H1 (cell line): Measurements from ENCODE around the gene SRRM4. TPM values are rescaled to one million over a fixed set of nuclear protein-coding genes. Genes with fewer than 3 reads are reported as not detected.

Source experiments
- CTCF ChIA-PET: fragments of 300-600 bp; sonication (Branson Sonifier 250); formaldehyde crosslinking; loops from one replicate; lab custom pipeline; 2021; ENCODE audit not compliant: partially characterized antibody; lab: Charles Lee
- POLR2A ChIA-PET: fragments of 300-600 bp; sonication (Branson Sonifier 250); formaldehyde crosslinking; loops from one replicate; lab custom pipeline; 2021; ENCODE audit warnings: inconsistent platforms; ENCODE audit not compliant: partially characterized antibody; lab: Charles Lee
- DNase-seq, 2 experiments: peaks; one replicate each; pipeline versions ENCODE4 v3.0.0 to v3.0.0-alpha.2; 2010 to 2022; ENCODE audit warnings: low spot score in 2 of 2, low read depth in 1 of 2, mixed read lengths in 1 of 2
- FAIRE-seq: peaks from 2 replicates; lab custom pipeline; 2011; peaks lifted over from hg19 to GRCh38; lab: Jason Lieb, UNC
- H2AFZ ChIP-seq: 2 replicates; pipeline ENCODE4 v1.8.1; 2012; ENCODE audit warnings: low read length, inconsistent platforms
- H2AK5ac ChIP-seq: 2 replicates; pipeline ENCODE4 v1.6.1; 2013; ENCODE audit warnings: low read depth, low read length
- H2BK120ac ChIP-seq: replicated peaks from 2 replicates; pipeline ENCODE3; 2013; ENCODE audit warnings: low read depth, low read length, inconsistent platforms
- H2BK12ac ChIP-seq: 2 replicates; pipeline ENCODE4 v1.6.1; 2013; ENCODE audit warnings: low read depth, low read length
- H2BK15ac ChIP-seq: 2 replicates; pipeline ENCODE4 v1.6.1; 2013; ENCODE audit warnings: low read length
- H2BK20ac ChIP-seq: 2 replicates; pipeline ENCODE4 v1.6.1; 2013; ENCODE audit warnings: low read length
- H2BK5ac ChIP-seq: 2 replicates; pipeline ENCODE4 v1.6.1; 2013; ENCODE audit warnings: low read depth, low read length
- H3K14ac ChIP-seq: 2 replicates; pipeline ENCODE4 v1.6.1; 2013; ENCODE audit warnings: inconsistent platforms; ENCODE audit not compliant: insufficient read length
- H3K18ac ChIP-seq: 2 replicates; pipeline ENCODE4 v1.6.1; 2013; ENCODE audit warnings: low read length; ENCODE audit errors: extremely low read depth
- H3K23ac ChIP-seq: 2 replicates; pipeline ENCODE4 v1.6.1; 2013; ENCODE audit warnings: inconsistent platforms; ENCODE audit not compliant: insufficient read length
- H3K23me2 ChIP-seq: 2 replicates; pipeline ENCODE4 v1.6.1; 2013; ENCODE audit warnings: low read depth, low read length
- H3K27ac ChIP-seq: 2 replicates; pipeline ENCODE4 v1.6.1; 2011; ENCODE audit warnings: low read depth, low read length, inconsistent platforms
- H3K27me3 ChIP-seq, 4 experiments: replicated peaks in 1 of 4; 1 replicate in 1 of 4; 2 replicates in 3 of 4; pipeline versions ENCODE4 v1.6.1 to v1.8.1; 2011 to 2013; ENCODE audit warnings: low read length in 3 of 4, mild to moderate bottlenecking in 3 of 4, inconsistent platforms in 2 of 4, mixed read lengths in 2 of 4, moderate library complexity in 1 of 4; ENCODE audit not compliant: control insufficient read depth in 3 of 4, insufficient read depth in 3 of 4; ENCODE audit errors: extremely low read depth in 1 of 4
- H3K36me3 ChIP-seq, 4 experiments: 2 replicates each; pipeline versions ENCODE4 v1.6.1 to v1.8.1; 2011 to 2013; ENCODE audit warnings: mild to moderate bottlenecking in 4 of 4, low read length in 3 of 4, moderate library complexity in 2 of 4, control low read depth in 1 of 4, inconsistent platforms in 1 of 4; ENCODE audit not compliant: insufficient read depth in 4 of 4, control insufficient read depth in 2 of 4
- H3K4ac ChIP-seq: replicated peaks from 2 replicates; pipeline ENCODE3; 2013; ENCODE audit warnings: low read length, low read depth, mixed read lengths, inconsistent platforms; ENCODE audit not compliant: insufficient read length
- H3K4me1 ChIP-seq, 4 experiments: replicated peaks in 1 of 4; 1 replicate in 1 of 4; 2 replicates in 3 of 4; pipeline versions ENCODE4 v1.6.1 to v1.8.1; 2011 to 2013; ENCODE audit warnings: low read length in 3 of 4, inconsistent platforms in 2 of 4, mixed read lengths in 1 of 4; ENCODE audit not compliant: insufficient read depth in 4 of 4, control insufficient read depth in 3 of 4
- H3K4me2 ChIP-seq, 2 experiments: 2 replicates each; pipeline versions ENCODE4 v1.6.1 to v1.8.1; 2011 to 2013; ENCODE audit warnings: low read depth in 2 of 2, low read length in 2 of 2, control low read depth in 1 of 2, inconsistent platforms in 1 of 2, mild to moderate bottlenecking in 1 of 2; ENCODE audit not compliant: insufficient read depth in 1 of 2
- H3K4me3 ChIP-seq, 4 experiments: fragments of 200-600, 300-600 bp in 1 of 4; sonication (generic), shearing (Covaris generic), sonication (Bioruptor Twin) in 1 of 4; 2 replicates each; pipeline versions ENCODE4 v1.5.1 to v1.8.1; 2011 to 2016; ENCODE audit warnings: low read length in 4 of 4, low read depth in 3 of 4, control low read depth in 2 of 4, inconsistent platforms in 2 of 4, mild to moderate bottlenecking in 2 of 4, mixed read lengths in 1 of 4, moderate library complexity in 1 of 4; ENCODE audit not compliant: insufficient read depth in 2 of 4; ENCODE audit errors: extremely low read depth in 1 of 4
- H3K56ac ChIP-seq: replicated peaks from 2 replicates; pipeline ENCODE3; 2013; ENCODE audit warnings: low read depth, mild to moderate bottlenecking, mixed read lengths, low read length, inconsistent platforms; ENCODE audit not compliant: insufficient read length
- H3K79me1 ChIP-seq: 2 replicates; pipeline ENCODE4 v1.6.1; 2013; ENCODE audit warnings: low read depth, low read length, control low read depth
- H3K79me2 ChIP-seq, 2 experiments: 2 replicates each; pipeline versions ENCODE4 v1.6.1 to v1.8.1; 2012 to 2013; ENCODE audit warnings: low read length in 2 of 2, mild to moderate bottlenecking in 2 of 2, inconsistent platforms in 1 of 2; ENCODE audit not compliant: insufficient read depth in 2 of 2, control insufficient read depth in 1 of 2
- H3K9ac ChIP-seq, 4 experiments: replicated peaks in 1 of 4; 1 replicate in 1 of 4; 2 replicates in 3 of 4; pipeline versions ENCODE4 v1.6.1 to v1.8.1; 2011 to 2013; ENCODE audit warnings: low read depth in 3 of 4, low read length in 3 of 4, control low read depth in 2 of 4, mild to moderate bottlenecking in 2 of 4, moderate library complexity in 2 of 4, inconsistent platforms in 1 of 4; ENCODE audit errors: extremely low read depth in 1 of 4
- H3K9me3 ChIP-seq, 2 experiments: 2 replicates each; pipeline versions ENCODE4 v1.6.1 to v1.8.1; 2012 to 2013; ENCODE audit warnings: mild to moderate bottlenecking in 2 of 2, moderate library complexity in 2 of 2, control low read depth in 1 of 2, inconsistent platforms in 1 of 2, low read depth in 1 of 2, low read length in 1 of 2, mixed read lengths in 1 of 2; ENCODE audit not compliant: insufficient read depth in 2 of 2
- H4K20me1 ChIP-seq, 2 experiments: replicated peaks in 1 of 2; 2 replicates each; pipeline versions ENCODE3 to v1.8.1; 2011 to 2013; ENCODE audit warnings: inconsistent platforms in 2 of 2, low read length in 2 of 2, mild to moderate bottlenecking in 1 of 2; ENCODE audit not compliant: insufficient read depth in 2 of 2, control insufficient read depth in 1 of 2
- H4K5ac ChIP-seq: 2 replicates; pipeline ENCODE4 v1.6.1; 2013; ENCODE audit warnings: low read length, low read depth, mixed read lengths, inconsistent platforms; ENCODE audit not compliant: insufficient read length
- H4K8ac ChIP-seq: 2 replicates; pipeline ENCODE4 v1.8.0; 2013; ENCODE audit warnings: mild to moderate bottlenecking, moderate library complexity, low read length, inconsistent platforms; ENCODE audit not compliant: insufficient read depth; ENCODE audit errors: extremely low read depth
- H4K91ac ChIP-seq: replicated peaks from 2 replicates; pipeline ENCODE3; 2013; ENCODE audit warnings: low read length, mixed read lengths, inconsistent platforms; ENCODE audit not compliant: insufficient read length
- CTBP2 ChIP-seq: IDR thresholded peaks from 2 replicates; pipeline ENCODE4 v1.7.0; 2011; ENCODE audit warnings: borderline replicate concordance, mild to moderate bottlenecking, moderate library complexity, mixed read lengths, low read length; ENCODE audit not compliant: insufficient read depth, insufficient read length
- KDM1A ChIP-seq: fragments of 200-600, 300-600 bp; sonication (generic); IDR thresholded peaks from 2 replicates; pipeline ENCODE4 v1.7.1; 2016; ENCODE audit warnings: mild to moderate bottlenecking, low read length, borderline replicate concordance
- WGBS, 2 experiments: shearing (Covaris generic) in 1 of 2; methylation state at CpG; one replicate each; pipeline versions ENCODE4 v1.1.6 to v1.1.7; 2013 to 2015; ENCODE audit warnings: low lambda C conversion rate in 2 of 2, mixed read lengths in 2 of 2, inconsistent platforms in 1 of 2, low coverage in 1 of 2, missing lambda C conversion rate in 1 of 2; ENCODE audit not compliant: insufficient replicate concordance in 2 of 2, insufficient coverage in 1 of 2, insufficient read length in 1 of 2; ENCODE audit errors: extremely low coverage in 1 of 2, missing lambda C conversion rate in 1 of 2; 5-methylcytosine and 5-hydroxymethylcytosine counted together
- polyA plus RNA-seq, 7 experiments: library from polyadenylated mRNA; depleted of rRNA in 3 of 7; stranded (reverse) in 5 of 7; unstranded in 2 of 7; fragments of >200 nt in 5 of 7; fragments of 200-250 nt in 2 of 7; gene quantifications; 1 replicate in 5 of 7; 2 replicates in 1 of 7; 4 replicates in 1 of 7; pipeline versions ENCODE4 v1.2.1 to v1.2.3, GENCODE V29; 2011 to 2013; ENCODE audit warnings: missing spikeins in 2 of 7, mixed read lengths in 2 of 7
- total RNA-seq: library from RNA; stranded (reverse); fragmentation: NEBNext Ultra II Directional; extraction: Animal tissue kit (Norgen Biotek cat#: 25700); gene quantifications from 2 replicates; pipeline ENCODE4 v1.2.1, GENCODE V29; 2021
- TF ChIP-seq, protein P1 (sequence below): IDR thresholded peaks from 2 replicates; pipeline ENCODE4 v1.6.1; 2012; ENCODE audit warnings: inconsistent platforms
- TF ChIP-seq, protein P2 (sequence below): IDR thresholded peaks from 2 replicates; pipeline ENCODE4 v1.6.1; 2012; ENCODE audit warnings: inconsistent platforms

The SRRM4 gene
- total and polyA plus RNA-seq, 2 of the 8 experiments (the other 6 are each of a cell fraction or from before 2014, with no cell fraction given), result 0.53 to 1.1 TPM

DNA sequence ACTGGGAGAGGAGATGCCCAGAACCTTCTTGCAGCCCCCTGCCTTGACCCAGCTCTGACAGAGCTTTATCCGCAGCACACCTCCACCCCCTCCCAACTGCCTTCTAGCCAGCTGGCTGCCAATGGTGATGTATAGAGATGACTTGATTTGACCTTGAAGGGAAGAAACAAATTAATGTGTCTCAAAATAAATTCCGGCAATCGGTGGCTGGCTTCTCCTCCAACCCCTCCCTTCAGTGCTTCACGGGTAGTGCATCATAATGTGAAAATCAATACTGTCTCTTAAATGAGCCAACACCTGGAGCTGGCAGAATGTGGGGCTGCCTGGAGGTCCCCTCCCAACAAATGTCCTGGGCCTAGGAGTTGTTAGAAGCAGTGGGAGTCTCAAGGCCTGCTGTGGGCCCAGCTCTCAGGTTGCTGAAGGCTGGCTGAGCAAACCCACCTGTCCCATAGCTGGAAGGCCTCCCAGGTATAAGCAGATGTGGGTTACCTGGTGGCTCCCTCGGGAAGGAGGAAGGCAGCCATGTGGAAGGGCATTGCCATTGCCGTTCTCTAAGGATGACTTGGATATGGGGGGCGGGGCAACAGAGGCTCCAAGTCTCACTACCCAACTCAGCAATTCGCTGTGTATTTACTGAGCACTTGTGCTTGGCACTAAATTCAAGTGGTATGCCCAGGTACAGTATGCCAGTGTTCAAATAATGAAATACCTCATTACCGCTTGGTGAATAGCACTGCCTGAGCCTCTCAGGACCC, 220.6 kb downstream of the SRRM4 start:
- no peak overlapping the region for H2BK15ac ChIP-seq
- no peaks in the 10 kb centered on the region for H3K27me3 ChIP-seq
- peak overlapping the region; percentile 67; the same call in 1 of the 2 replicates for H3K27ac ChIP-seq
- H3K14ac ChIP-seq, result no peak overlapping the region
- CTCF ChIA-PET, result interaction anchor here (0.6 to 2.0 kb wide), 11 partner anchors 9 to 1165 kb away, joined by 3 to 5 read pairs (median 3); partner anchors contain the start of gene HSPB8
- H2BK12ac ChIP-seq, result peak overlapping the region; percentile 65
- H3K79me1 ChIP-seq, result no peaks in the 10 kb centered on the region
- H2AFZ ChIP-seq, result no peak overlapping the region
- no peak overlapping the region for H3K4ac ChIP-seq
- no peaks in the 10 kb centered on the region for H3K79me2 ChIP-seq
- H4K8ac ChIP-seq, result no peak overlapping the region; the same call in 1 of the 2 replicates
- peak overlapping the region; percentile 14 to 41; a peak in 3 of 4 replicates for H3K4me2 ChIP-seq
- TF ChIP-seq KDM1A (no peak), CTBP2 (peak; percentile 50)
- TF ChIP-seq, protein P1, sequence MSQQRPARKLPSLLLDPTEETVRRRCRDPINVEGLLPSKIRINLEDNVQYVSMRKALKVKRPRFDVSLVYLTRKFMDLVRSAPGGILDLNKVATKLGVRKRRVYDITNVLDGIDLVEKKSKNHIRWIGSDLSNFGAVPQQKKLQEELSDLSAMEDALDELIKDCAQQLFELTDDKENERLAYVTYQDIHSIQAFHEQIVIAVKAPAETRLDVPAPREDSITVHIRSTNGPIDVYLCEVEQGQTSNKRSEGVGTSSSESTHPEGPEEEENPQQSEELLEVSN, result 0 out of 2 replicates have a peak, but pooled peaks have one; percentile 11
- TF ChIP-seq, protein P2, sequence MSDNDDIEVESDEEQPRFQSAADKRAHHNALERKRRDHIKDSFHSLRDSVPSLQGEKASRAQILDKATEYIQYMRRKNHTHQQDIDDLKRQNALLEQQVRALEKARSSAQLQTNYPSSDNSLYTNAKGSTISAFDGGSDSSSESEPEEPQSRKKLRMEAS, result peak; percentile 48; the same call in 1 of the 2 replicates
- TF ChIP-seq, all 59 proteins: peak for 3
- POLR2A ChIA-PET, result interaction anchor here (1.0 to 1.4 kb wide), 3 partner anchors 9 to 144 kb away, joined by 3 read pairs; no protein-coding TSS in a partner anchor
- Histone ChIP-seq H3K56ac (no peak overlapping the region), H2BK120ac (peak overlapping the region; percentile 6), H2AK5ac (no peak overlapping the region), H4K20me1 (no peaks in the 10 kb centered on the region), H3K4me1 (peaks cover 12 to 27% (median 21%) of the 10 kb centered on the region in 4 experiments), H4K5ac (peak overlapping the region; percentile 65), H3K4me3 (no peak overlapping the region), H4K91ac (peak overlapping the region; percentile 71), H3K18ac (peak overlapping the region; percentile 89), H3K23ac (no peak overlapping the region), H3K9me3 (no peaks in the 10 kb centered on the region), H2BK5ac (peak overlapping the region; percentile 89; the same call in 1 of the 2 replicates), H3K9ac (no peak overlapping the region; a peak in 1 of 7 replicates), H3K36me3 (no peaks in the 10 kb centered on the region), H3K23me2 (no peaks in the 10 kb centered on the region; the same call in 1 of the 2 replicates), H2BK20ac (peak overlapping the region; percentile 87)
- peak; percentile 13 for FAIRE-seq
- 55% methylated on average over 9 of the region's 9 CpGs; no CpG with 5 or more reads in 1 of the 2 experiments for WGBS, 2 experiments
- DNase-seq, result peak in 1 of 2 experiments; percentile 65
